Spleen (tissue), 11 donors: ENCODE measurements around the gene CDKN2C. TPM values are rescaled to one million over a fixed set of nuclear protein-coding genes. Genes with fewer than 3 reads are reported as not detected.

Source experiments
- DNase-seq: peaks from one replicate; pipeline ENCODE4 v3.0.0-alpha.2; 2020
- H3K27ac ChIP-seq, 8 donors: fragments of 200-600 bp; sonication (generic) in 7 of 8; 1 replicate in 4 of 8; 2 replicates in 4 of 8; pipeline versions ENCODE4 v1.5.0 to v1.8.0; 2016 to 2021; ENCODE audit warnings: inconsistent platforms in 4 of 8, mild to moderate bottlenecking in 4 of 8, moderate library complexity in 1 of 8
- H3K27me3 ChIP-seq, 7 donors: fragments of 200-600 bp; sonication (generic) in 6 of 7; replicated peaks in 1 of 7; 1 replicate in 4 of 7; 2 replicates in 3 of 7; pipeline versions ENCODE4 v1.5.0 to v1.8.0; 2016 to 2021; ENCODE audit warnings: inconsistent platforms in 3 of 7, mild to moderate bottlenecking in 1 of 7
- H3K36me3 ChIP-seq, 6 donors: fragments of 200-600 bp; sonication (generic) in 5 of 6; 1 replicate in 4 of 6; 2 replicates in 2 of 6; pipeline versions ENCODE4 v1.5.0 to v1.8.0; 2016 to 2021; ENCODE audit warnings: inconsistent platforms in 2 of 6
- H3K4me1 ChIP-seq, 6 donors: fragments of 200-600 bp; sonication (generic) in 5 of 6; 1 replicate in 3 of 6; 2 replicates in 3 of 6; pipeline versions ENCODE4 v1.5.0 to v1.8.0; 2016 to 2021; ENCODE audit warnings: inconsistent platforms in 3 of 6
- H3K4me3 ChIP-seq, 8 donors: fragments of 200-600 bp; sonication (generic) in 7 of 8; 1 replicate in 4 of 8; 2 replicates in 4 of 8; pipeline versions ENCODE4 v1.5.0 to v1.8.0; 2016 to 2021; ENCODE audit warnings: inconsistent platforms in 4 of 8, mild to moderate bottlenecking in 4 of 8, moderate library complexity in 2 of 8
- H3K9me3 ChIP-seq, 8 donors: fragments of 200-600 bp; sonication (generic) in 7 of 8; 1 replicate in 4 of 8; 2 replicates in 4 of 8; pipeline versions ENCODE4 v1.5.0 to v1.8.0; 2016 to 2021; ENCODE audit warnings: inconsistent platforms in 4 of 8
- CTCF ChIP-seq, 11 experiments: fragments of 200-600 bp in 7 of 11; fragments of 450-650 bp in 4 of 11; sonication (generic) in 4 of 11; IDR thresholded peaks in 8 of 11; conservative IDR thresholded peaks in 3 of 11; 1 replicate in 7 of 11; 2 replicates in 4 of 11; pipeline versions ENCODE4 v1.4.0 to v1.8.0; 2016 to 2021; ENCODE audit warnings: antibody characterized with exemption in 11 of 11, inconsistent platforms in 4 of 11, mild to moderate bottlenecking in 1 of 11
- POLR2A ChIP-seq, 3 donors: fragments of 450-650 bp; IDR thresholded peaks; one replicate each; pipeline ENCODE4 v1.5.1; 2017; ENCODE audit warnings: antibody characterized with exemption in 3 of 3, mild to moderate bottlenecking in 1 of 3
- POLR2AphosphoS5 ChIP-seq, 3 donors: sonication (generic); formaldehyde crosslinking; IDR thresholded peaks; one replicate each; pipeline ENCODE4 v1.5.1; 2017; ENCODE audit warnings: antibody characterized with exemption in 3 of 3
- WGBS, 5 donors: extraction: QIAGEN DNeasy Blood & Tissue Kit in 3 of 5; methylation state at CpG; one replicate each; pipeline versions ENCODE4 v1.1.5 to v1.1.7; 2013 to 2018; 5-methylcytosine and 5-hydroxymethylcytosine counted together
- intact Hi-C: fragments of 100-400 bp; cut with DNase I; formaldehyde crosslinking; loops from one replicate; pipeline ENCODE4 v1.15.0; 2023; ENCODE audit warnings: low total_unique reads
- polyA plus RNA-seq, 3 donors: library from polyadenylated mRNA; stranded (reverse); fragments of 200-250 nt; gene quantifications; one replicate each; pipeline ENCODE4 v1.2.1, GENCODE V29; 2013
- total RNA-seq, 7 donors: library from RNA; depleted of rRNA in 3 of 7; stranded (reverse); fragments of >200 nt in 3 of 7; fragmentation: NEBNext Ultra II Directional in 4 of 7; extraction: Animal tissue kit (Norgen Biotek cat#: 25700) in 4 of 7; gene quantifications; one replicate each; pipeline versions ENCODE4 v1.1.0 to v1.2.1, GENCODE V29; 2016 to 2021
- donor health status: healthy with polysubstance abuse.
- donor health status: DM: no; HTN: no; CAD: no; lungs with moderate emphysema.
- donor health status: DM: no; HTN: no; CAD: no.
- donor health status: Bipolar disorder and iron deficiency.
- donor health status: healthy.
- donor health status: DM: no; HTN: no; CAD: no.
- donor health status: DM: yes; HTN: yes; CAD: no.

Gene CDKN2C
- total and polyA plus RNA-seq, 10 donors = 6.9 to 18.2 (median 11.4) TPM

- peak; percentile 100 for DNase-seq
- Histone ChIP-seq H3K4me1 (peaks cover 8 to 53% (median 31%) of the 10 kb centered on the region in 6 donors), H3K9me3 (no peaks in the 10 kb centered on the region), H3K27ac (peak within 1 kb of the TSS; percentile 64 to 92 (median 88)), H3K4me3 (peak within 1 kb of the TSS; percentile 46 to 91 (median 70)), H3K36me3 (no peaks in the 10 kb centered on the region), H3K27me3 (no peaks in the 10 kb centered on the region)
- WGBS, 5 donors = 0 to 1% (median 1%) methylated on average over 46 to 80 of the region's 80 CpGs
- TF ChIP-seq POLR2AphosphoS5 (IDR thresholded peaks at IDR 0.05) (peak; percentile 99), POLR2A (IDR thresholded peaks at IDR 0.05) (peak; percentile 71 to 88 (median 85)), CTCF (IDR thresholded peaks at IDR 0.05 in 8 of 11, conservative IDR thresholded peaks at IDR 0.05 in 3 of 11) (peak; percentile 19 to 62 (median 45))
- intact Hi-C loops = no loop called here
Measured at GRCh38 chr1:50959913-50960844, 9.9 kb upstream of the CDKN2C start, which contains the start of gene FAF1. TSS of gene FAF1 (minus strand) at chr1:50960267. CDS start at chr1:50959811, 456 bp downstream.

- Histone ChIP-seq H3K36me3 (no peaks in the 10 kb centered on the region), H3K27me3 (peaks cover 0 to 5% (median 0%) of the 10 kb centered on the region in 7 donors), H3K27ac (no peak overlapping the region), H3K4me1 (peaks cover 9 to 38% (median 22%) of the 10 kb centered on the region in 6 donors), H3K4me3 (no peak overlapping the region), H3K9me3 (no peaks in the 10 kb centered on the region)
- no peak for TF ChIP-seq POLR2AphosphoS5 (IDR thresholded peaks at IDR 0.05)
- intact Hi-C loops = no loop called here
- DNase-seq = no peak
- WGBS, 5 donors = 91 to 97% (median 94%) methylated on average over 11 of the region's 11 CpGs
Measured at GRCh38 chr1:50964863-50965262, 5.2 kb upstream of the CDKN2C start.

- Histone ChIP-seq H3K36me3 (no peaks in the 10 kb centered on the region), H3K9me3 (no peaks in the 10 kb centered on the region), H3K4me1 (peaks cover 3 to 47% (median 24%) of the 10 kb centered on the region in 6 donors), H3K27me3 (peaks cover 0 to 23% (median 0%) of the 10 kb centered on the region in 7 donors), H3K4me3 (peak overlapping the region in 2 of 8 donors; percentile 79 to 86), H3K27ac (peak overlapping the region; percentile 96 to 98 (median 97))
- TF ChIP-seq CTCF (IDR thresholded peaks at IDR 0.05 in 8 of 11, conservative IDR thresholded peaks at IDR 0.05 in 3 of 11) (no peak), POLR2AphosphoS5 (IDR thresholded peaks at IDR 0.05) (no peak), POLR2A (IDR thresholded peaks at IDR 0.05) (no peak)
- 71 to 89% (median 73%) methylated on average over 3 of the region's 3 CpGs for WGBS, 5 donors
- no peak for DNase-seq
- intact Hi-C loops = no loop called here
Measured at GRCh38 chr1:50966991-50967390, 3.1 kb upstream of the CDKN2C start.

GRCh38 chr1:50967416-50968157 is 2.5 kb upstream of the CDKN2C start:
- Histone ChIP-seq H3K9me3 (no peaks in the 10 kb centered on the region), H3K4me1 (peaks cover 3 to 53% (median 25%) of the 10 kb centered on the region in 6 donors), H3K27me3 (peaks cover 0 to 26% (median 0%) of the 10 kb centered on the region in 7 donors), H3K36me3 (no peaks in the 10 kb centered on the region), H3K27ac (peak overlapping the region; percentile 96 to 98 (median 97)), H3K4me3 (peak overlapping the region; percentile 56 to 86 (median 80))
- no peak for DNase-seq
- 15 to 25% (median 20%) methylated on average over 16 to 17 of the region's 17 CpGs for WGBS, 5 donors
- TF ChIP-seq CTCF (IDR thresholded peaks at IDR 0.05 in 8 of 11, conservative IDR thresholded peaks at IDR 0.05 in 3 of 11) (peak in 1 of 11 experiments; percentile 23), POLR2A (IDR thresholded peaks at IDR 0.05) (no peak)
- intact Hi-C loops = no loop called here
